ENCODE results near the gene IZUMO4. TPM values are rescaled to one million over a fixed set of nuclear protein-coding genes. Genes with fewer than 3 reads are reported as not detected.

The IZUMO4 gene
- total and polyA plus RNA-seq, 4 donors: 1.2 to 1.4 (median 1.2) TPM

- Histone ChIP-seq H3K36me3 (ENCODE audit: control insufficient read depth in 4 of 4, insufficient read depth in 3 of 4, low read depth in 1 of 4, low read length in 3 of 4) (peaks cover 7 to 32% (median 14%) of the 10 kb centered on the region in 4 donors), H3K9ac (ENCODE audit: low read depth in 1 of 2, low read length in 2 of 2) (no peak overlapping the region), H3K9me3 (ENCODE audit: control insufficient read depth in 4 of 4, low read length in 3 of 4) (no peaks in the 10 kb centered on the region), H3K4me1 (ENCODE audit: control insufficient read depth in 4 of 4, insufficient read depth in 4 of 4, low read length in 3 of 4) (peaks cover 0 to 7% (median 0%) of the 10 kb centered on the region in 4 donors), H3K27me3 (ENCODE audit: control insufficient read depth in 4 of 4, insufficient read depth in 4 of 4, low read length in 3 of 4) (no peaks in the 10 kb centered on the region), H3K4me3 (ENCODE audit: low read depth in 1 of 3, low read length in 3 of 3) (no peak overlapping the region), H3K27ac (ENCODE audit: low read depth in 1 of 2, low read length in 2 of 2) (no peak overlapping the region)
- WGBS: 88% methylated on average over 19 of the region's 19 CpGs
- TF ChIP-seq, protein P1, sequence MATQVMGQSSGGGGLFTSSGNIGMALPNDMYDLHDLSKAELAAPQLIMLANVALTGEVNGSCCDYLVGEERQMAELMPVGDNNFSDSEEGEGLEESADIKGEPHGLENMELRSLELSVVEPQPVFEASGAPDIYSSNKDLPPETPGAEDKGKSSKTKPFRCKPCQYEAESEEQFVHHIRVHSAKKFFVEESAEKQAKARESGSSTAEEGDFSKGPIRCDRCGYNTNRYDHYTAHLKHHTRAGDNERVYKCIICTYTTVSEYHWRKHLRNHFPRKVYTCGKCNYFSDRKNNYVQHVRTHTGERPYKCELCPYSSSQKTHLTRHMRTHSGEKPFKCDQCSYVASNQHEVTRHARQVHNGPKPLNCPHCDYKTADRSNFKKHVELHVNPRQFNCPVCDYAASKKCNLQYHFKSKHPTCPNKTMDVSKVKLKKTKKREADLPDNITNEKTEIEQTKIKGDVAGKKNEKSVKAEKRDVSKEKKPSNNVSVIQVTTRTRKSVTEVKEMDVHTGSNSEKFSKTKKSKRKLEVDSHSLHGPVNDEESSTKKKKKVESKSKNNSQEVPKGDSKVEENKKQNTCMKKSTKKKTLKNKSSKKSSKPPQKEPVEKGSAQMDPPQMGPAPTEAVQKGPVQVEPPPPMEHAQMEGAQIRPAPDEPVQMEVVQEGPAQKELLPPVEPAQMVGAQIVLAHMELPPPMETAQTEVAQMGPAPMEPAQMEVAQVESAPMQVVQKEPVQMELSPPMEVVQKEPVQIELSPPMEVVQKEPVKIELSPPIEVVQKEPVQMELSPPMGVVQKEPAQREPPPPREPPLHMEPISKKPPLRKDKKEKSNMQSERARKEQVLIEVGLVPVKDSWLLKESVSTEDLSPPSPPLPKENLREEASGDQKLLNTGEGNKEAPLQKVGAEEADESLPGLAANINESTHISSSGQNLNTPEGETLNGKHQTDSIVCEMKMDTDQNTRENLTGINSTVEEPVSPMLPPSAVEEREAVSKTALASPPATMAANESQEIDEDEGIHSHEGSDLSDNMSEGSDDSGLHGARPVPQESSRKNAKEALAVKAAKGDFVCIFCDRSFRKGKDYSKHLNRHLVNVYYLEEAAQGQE (IDR thresholded peaks at IDR 0.05): no peak
- no peak for TF ChIP-seq ATF3 (IDR thresholded peaks at IDR 0.05)
- no peak for TF ChIP-seq ZBTB33 (IDR thresholded peaks at IDR 0.05)
- no peak for TF ChIP-seq JUND (IDR thresholded peaks at IDR 0.05)
- no peak for TF ChIP-seq RAD21 (IDR thresholded peaks at IDR 0.05)
- TF ChIP-seq SP1 (IDR thresholded peaks at IDR 0.05): no peak
- no peak for TF ChIP-seq CTCF (IDR thresholded peaks at IDR 0.05; ENCODE audit: low read depth, low read length, missing input control)
- TF ChIP-seq HNF4G (IDR thresholded peaks at IDR 0.05): no peak
- TF ChIP-seq EGR1 (IDR thresholded peaks at IDR 0.05; ENCODE audit: low read depth in 2 of 2): no peak
- no peak for TF ChIP-seq NR2F2 (IDR thresholded peaks at IDR 0.05)
- TF ChIP-seq MAX (IDR thresholded peaks at IDR 0.05): no peak
- TF ChIP-seq YY1 (IDR thresholded peaks at IDR 0.05): no peak
- TF ChIP-seq HNF4A (conservative IDR thresholded peaks at IDR 0.05): no peak
- no peak for TF ChIP-seq FOXA1 (IDR thresholded peaks at IDR 0.05)
- TF ChIP-seq RXRA (IDR thresholded peaks at IDR 0.05): no peak
- TF ChIP-seq FOXA2 (IDR thresholded peaks at IDR 0.05): no peak
- no peak for TF ChIP-seq TAF1 (conservative IDR thresholded peaks at IDR 0.05)
- no peak for TF ChIP-seq GABPA (IDR thresholded peaks at IDR 0.05 in 1 of 2, conservative IDR thresholded peaks at IDR 0.05 in 1 of 2)
- no peak for DNase-seq (ENCODE audit: low spot score)
Observed at GRCh38 chr19:2070986-2071673, 25.6 kb upstream of the IZUMO4 start.

Data from liver (tissue), 9 donors.